GM20000 (cell line): Measurements from ENCODE around the gene SHMT1.

Experiments
- DNase-seq: peaks from one replicate; pipeline ENCODE4 v3.0.0; 2012; ENCODE audit warnings: low spot score
- CTCF ChIP-seq: IDR thresholded peaks from 2 replicates; pipeline ENCODE4 v1.5.1; 2012; ENCODE audit warnings: mild to moderate bottlenecking, control low read depth; ENCODE audit errors: extremely low read depth, missing control alignments

Gene SHMT1

GRCh38 chr17:18332909-18333489, 30.4 kb downstream of the SHMT1 start:
- TF ChIP-seq CTCF = no peak
- DNase-seq = no peak

- no peak for TF ChIP-seq CTCF
These were observed 31.5 kb downstream of the SHMT1 start for GRCh38 chr17:18331879-18332278.

GRCh38 chr17:18328643-18329204, 34.6 kb downstream of the SHMT1 start:
- no peak for DNase-seq
- TF ChIP-seq CTCF = no peak

More at GRCh38 chr17:18331879-18332278, 31.5 kb downstream of the SHMT1 start:
- no peak for DNase-seq

GRCh38 chr17:18327556-18327955, 35.8 kb downstream of the SHMT1 start:
- DNase-seq = no peak
- TF ChIP-seq CTCF = no peak

- DNase-seq = no peak
- TF ChIP-seq CTCF = no peak
These were observed 36.3 kb downstream of the SHMT1 start for GRCh38 chr17:18327093-18327492.

DNA sequence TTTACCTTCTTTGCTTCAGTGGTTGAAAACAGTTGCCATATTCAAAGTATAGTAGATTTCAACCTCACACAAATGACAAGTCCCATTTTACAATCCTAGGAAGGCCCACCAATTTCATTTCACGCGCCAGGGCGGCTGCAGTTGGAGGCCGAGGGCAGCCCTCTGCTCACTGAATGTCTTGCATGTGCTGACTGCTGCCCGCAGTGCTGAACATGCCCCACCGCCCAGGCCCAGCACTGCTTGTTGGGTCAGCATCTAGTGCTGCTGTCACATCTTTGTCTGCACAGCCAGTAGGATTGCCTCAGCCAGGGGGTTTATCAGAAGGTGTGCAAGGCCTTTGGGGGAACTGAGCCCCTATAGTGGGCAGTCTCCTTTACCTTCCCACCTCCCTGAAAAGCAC, 36.8 kb downstream of the SHMT1 start:
- DNase-seq = no peak
- TF ChIP-seq CTCF = no peak

GRCh38 chr17:18326039-18326438, 37.3 kb downstream of the SHMT1 start:
- no peak for DNase-seq
- no peak for TF ChIP-seq CTCF
